ENCODE measurements around the gene CSTB. TPM values are rescaled to one million over a fixed set of nuclear protein-coding genes. Genes with fewer than 3 reads are reported as not detected.

Gene CSTB
- total RNA-seq, 1 experiment from 2014 or later = 151 TPM

DNA sequence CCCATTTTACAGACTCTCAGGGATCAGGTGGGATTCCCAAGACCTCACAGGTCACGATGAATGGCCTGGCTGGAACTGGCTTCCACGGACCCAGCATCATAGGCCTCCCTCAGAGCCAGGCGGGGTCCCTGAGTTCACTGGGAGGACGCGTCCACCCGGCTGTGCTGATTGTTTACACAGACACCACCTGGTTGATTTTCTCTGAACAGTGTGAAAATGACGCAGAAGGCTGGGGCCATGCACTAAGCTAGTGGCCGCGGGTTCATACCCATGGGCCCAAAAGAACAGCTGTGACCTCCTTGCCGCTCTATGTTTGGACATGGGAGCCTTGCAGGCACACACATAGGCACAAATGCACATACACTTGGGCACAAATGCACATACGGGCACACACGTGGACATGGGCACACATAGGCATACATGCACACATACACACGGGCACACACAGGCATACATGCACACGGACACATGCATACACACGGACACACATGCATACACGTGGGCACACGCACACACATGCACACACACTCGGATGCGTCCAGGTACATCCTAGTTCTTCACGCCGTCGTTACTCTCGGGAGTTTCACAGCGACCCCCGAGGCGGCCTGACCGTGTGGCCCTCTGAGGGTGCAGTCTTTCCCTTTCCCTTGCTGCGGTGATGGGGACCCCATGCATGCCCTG is 23.2 kb downstream of the CSTB start:
- Histone ChIP-seq H3K9ac (ENCODE audit: low read length) (no peak overlapping the region), H3K27me3 (ENCODE audit: low read length) (no peaks in the 10 kb centered on the region), H3K79me2 (ENCODE audit: low read length) (no peaks in the 10 kb centered on the region), H3K9me2 (replicated peaks; ENCODE audit: low read length) (no peaks in the 10 kb centered on the region), H3F3A (ENCODE audit: low read length, unreplicated experiment) (no peaks in the 10 kb centered on the region), H4K20me1 (ENCODE audit: low read length) (no peaks in the 10 kb centered on the region), H3K4me3 (ENCODE audit: low read length) (no peak overlapping the region), H3K4me2 (ENCODE audit: low read length) (no peak overlapping the region), H3K9me3 (ENCODE audit: low read length) (no peaks in the 10 kb centered on the region), H3K27ac (ENCODE audit: low read length) (no peak overlapping the region), H3K36me3 (ENCODE audit: low read depth, low read length) (peaks cover 76% of the 10 kb centered on the region), H2AFZ (ENCODE audit: low read length) (no peak overlapping the region), H3K4me1 (ENCODE audit: insufficient read depth, low read length) (no peaks in the 10 kb centered on the region)
- intact Hi-C loops (cut with micrococcal nuclease) = no loop called here
- POLR2A ChIA-PET (ENCODE audit: unreplicated experiment) = no interaction called here
- BruUV-seq (replicated peaks) = no TSS peak
- TF ChIP-seq, protein P1, sequence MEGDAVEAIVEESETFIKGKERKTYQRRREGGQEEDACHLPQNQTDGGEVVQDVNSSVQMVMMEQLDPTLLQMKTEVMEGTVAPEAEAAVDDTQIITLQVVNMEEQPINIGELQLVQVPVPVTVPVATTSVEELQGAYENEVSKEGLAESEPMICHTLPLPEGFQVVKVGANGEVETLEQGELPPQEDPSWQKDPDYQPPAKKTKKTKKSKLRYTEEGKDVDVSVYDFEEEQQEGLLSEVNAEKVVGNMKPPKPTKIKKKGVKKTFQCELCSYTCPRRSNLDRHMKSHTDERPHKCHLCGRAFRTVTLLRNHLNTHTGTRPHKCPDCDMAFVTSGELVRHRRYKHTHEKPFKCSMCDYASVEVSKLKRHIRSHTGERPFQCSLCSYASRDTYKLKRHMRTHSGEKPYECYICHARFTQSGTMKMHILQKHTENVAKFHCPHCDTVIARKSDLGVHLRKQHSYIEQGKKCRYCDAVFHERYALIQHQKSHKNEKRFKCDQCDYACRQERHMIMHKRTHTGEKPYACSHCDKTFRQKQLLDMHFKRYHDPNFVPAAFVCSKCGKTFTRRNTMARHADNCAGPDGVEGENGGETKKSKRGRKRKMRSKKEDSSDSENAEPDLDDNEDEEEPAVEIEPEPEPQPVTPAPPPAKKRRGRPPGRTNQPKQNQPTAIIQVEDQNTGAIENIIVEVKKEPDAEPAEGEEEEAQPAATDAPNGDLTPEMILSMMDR (conservative IDR thresholded peaks at IDR 0.05; ENCODE audit: low read depth, low read length) = no peak
- TF ChIP-seq EZH2phosphoT487 (IDR thresholded peaks at IDR 0.05; ENCODE audit: borderline replicate concordance, low read length) = no peak
- TF ChIP-seq EZH2 (IDR thresholded peaks at IDR 0.05; ENCODE audit: low read length, unreplicated experiment) = no peak
- ATAC-seq = no peak
- DNase-seq = no peak
- CTCF ChIA-PET = no interaction called here

DNA sequence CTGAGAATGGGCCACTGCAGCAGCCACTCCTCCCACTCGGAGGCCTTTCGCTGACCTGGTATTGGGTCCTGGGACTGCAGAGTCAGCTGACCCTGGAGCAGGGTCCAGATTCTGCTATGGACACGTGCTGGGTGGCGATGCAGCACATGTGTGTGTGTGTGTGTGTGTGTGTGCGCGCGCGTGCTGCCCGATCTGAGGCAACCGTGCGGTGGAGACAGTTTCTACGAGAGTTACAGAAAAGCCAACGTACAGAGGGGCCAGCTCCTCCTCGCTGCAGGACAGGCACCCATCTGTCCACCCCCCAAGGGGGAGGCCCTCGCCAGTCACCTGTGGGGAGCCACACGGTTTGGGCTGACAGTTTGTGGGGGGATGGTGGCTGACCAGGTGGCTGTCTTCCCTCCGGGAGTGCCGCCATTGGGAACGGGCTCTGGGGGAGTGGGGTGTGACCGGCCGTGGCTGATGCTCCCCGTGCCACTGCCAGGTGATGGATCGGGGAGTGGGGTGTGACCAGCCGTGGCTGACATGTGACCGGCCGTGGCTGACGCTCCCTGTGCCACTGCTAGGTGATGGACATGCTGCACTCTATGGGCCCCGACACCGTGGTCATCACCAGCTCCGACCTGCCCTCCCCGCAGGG is 24.0 kb downstream of the CSTB start:
- Histone ChIP-seq H3K79me2 (ENCODE audit: low read length) (no peaks in the 10 kb centered on the region), H3K9me2 (replicated peaks; ENCODE audit: low read length) (no peaks in the 10 kb centered on the region), H3K27ac (ENCODE audit: low read length) (no peak overlapping the region), H3F3A (ENCODE audit: low read length, unreplicated experiment) (no peaks in the 10 kb centered on the region), H3K4me2 (ENCODE audit: low read length) (no peak overlapping the region), H4K20me1 (ENCODE audit: low read length) (no peaks in the 10 kb centered on the region), H3K4me3 (ENCODE audit: low read length) (no peak overlapping the region), H3K36me3 (ENCODE audit: low read depth, low read length) (peaks cover 76% of the 10 kb centered on the region), H2AFZ (ENCODE audit: low read length) (no peak overlapping the region), H3K9me3 (ENCODE audit: low read length) (no peaks in the 10 kb centered on the region), H3K4me1 (ENCODE audit: insufficient read depth, low read length) (no peaks in the 10 kb centered on the region), H3K9ac (ENCODE audit: low read length) (no peak overlapping the region), H3K27me3 (ENCODE audit: low read length) (no peaks in the 10 kb centered on the region)
- ATAC-seq (no peak), DNase-seq (no peak)
- TF ChIP-seq EZH2phosphoT487 (IDR thresholded peaks at IDR 0.05; ENCODE audit: borderline replicate concordance, low read length) (no peak), EZH2 (IDR thresholded peaks at IDR 0.05; ENCODE audit: low read length, unreplicated experiment) (no peak)
- TF ChIP-seq, protein P1 (conservative IDR thresholded peaks at IDR 0.05; ENCODE audit: low read depth, low read length) = no peak
- CTCF ChIA-PET = no interaction called here
- intact Hi-C loops (cut with micrococcal nuclease) = no loop called here
- no TSS peak for BruUV-seq (replicated peaks)
- POLR2A ChIA-PET (ENCODE audit: unreplicated experiment) = no interaction called here
